Osteocyte (in vitro differentiated cells): ENCODE data around the gene EPG5. TPM values are rescaled to one million over a fixed set of nuclear protein-coding genes. Genes with fewer than 3 reads are reported as not detected.

Source experiments
- DNase-seq: peaks from one replicate; pipeline ENCODE4 v3.0.0; 2021; ENCODE audit warnings: mixed read lengths; ENCODE audit not compliant: unreplicated experiment; ENCODE audit errors: extremely low spot score
- H3K27ac Mint-ChIP-seq: one replicate; pipeline ENCODE4 v1.8.0; 2021; ENCODE audit warnings: mild to moderate bottlenecking, mixed read lengths; ENCODE audit not compliant: unreplicated experiment
- H3K27me3 Mint-ChIP-seq: one replicate; pipeline ENCODE4 v1.8.0; 2021; ENCODE audit warnings: mixed read lengths; ENCODE audit not compliant: unreplicated experiment
- H3K36me3 Mint-ChIP-seq: one replicate; pipeline ENCODE4 v1.8.0; 2021; ENCODE audit warnings: mixed read lengths; ENCODE audit not compliant: unreplicated experiment
- H3K4me1 Mint-ChIP-seq: one replicate; pipeline ENCODE4 v1.8.0; 2021; ENCODE audit warnings: mixed read lengths; ENCODE audit not compliant: unreplicated experiment
- H3K4me3 Mint-ChIP-seq: one replicate; pipeline ENCODE4 v1.8.0; 2021; ENCODE audit warnings: mild to moderate bottlenecking, moderate library complexity, mixed read lengths; ENCODE audit not compliant: unreplicated experiment
- H3K9me3 Mint-ChIP-seq: one replicate; pipeline ENCODE4 v1.8.0; 2021; ENCODE audit warnings: mixed read lengths; ENCODE audit not compliant: unreplicated experiment
- total RNA-seq: library from RNA; stranded (reverse); gene quantifications from 2 replicates; pipeline ENCODE4 v1.2.1, GENCODE V29; 2021
- TF ChIP-seq, protein P1 (sequence below): fragments of 200-600 bp; sonication (generic); IDR thresholded peaks from 2 replicates; pipeline ENCODE4 v1.5.0; 2021; ENCODE audit warnings: antibody characterized with exemption, mild to moderate bottlenecking, moderate library complexity

The EPG5 gene
- total RNA-seq, 1 donor from 2014 or later: 30.9 TPM

DNA sequence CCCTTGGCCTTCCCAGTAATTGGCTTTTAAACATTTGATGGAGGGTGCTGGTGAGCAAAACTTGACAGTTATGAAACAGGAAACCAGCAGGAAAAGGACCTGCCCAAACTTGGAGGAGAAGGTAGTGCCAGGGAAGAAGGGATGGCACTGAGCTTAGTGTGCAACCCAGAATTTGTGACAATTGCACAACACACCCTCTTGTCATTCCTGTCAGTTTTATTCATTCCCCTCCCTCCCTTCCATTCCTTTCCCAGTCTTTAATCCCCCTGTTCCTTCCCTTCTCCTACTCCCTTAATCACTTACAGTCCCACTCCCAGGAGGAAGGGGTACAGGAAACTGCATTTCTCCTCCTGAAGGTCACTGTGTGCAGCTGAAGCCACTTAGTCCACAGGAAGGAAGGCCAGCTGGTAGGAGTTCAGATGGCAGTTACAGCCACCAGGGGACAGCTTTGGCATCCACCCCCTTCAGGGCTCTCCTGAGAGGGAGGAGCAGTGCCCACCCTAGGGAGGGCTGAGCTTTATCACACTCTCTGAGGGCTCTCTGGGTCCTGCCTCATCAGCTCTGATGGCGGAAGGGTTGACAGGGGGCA, 165.6 kb downstream of the EPG5 start:
- peak overlapping the region; percentile 86 for H3K27ac Mint-ChIP-seq

More for the DNA sequence above, 165.6 kb downstream of the EPG5 start:
- Mint-ChIP-seq H3K36me3 (peaks cover 12% of the 10 kb centered on the region), H3K4me3 (no peak overlapping the region), H3K9me3 (peaks cover 30% of the 10 kb centered on the region), H3K27me3 (no peaks in the 10 kb centered on the region), H3K4me1 (peaks cover 30% of the 10 kb centered on the region)
- TF ChIP-seq, protein P1, sequence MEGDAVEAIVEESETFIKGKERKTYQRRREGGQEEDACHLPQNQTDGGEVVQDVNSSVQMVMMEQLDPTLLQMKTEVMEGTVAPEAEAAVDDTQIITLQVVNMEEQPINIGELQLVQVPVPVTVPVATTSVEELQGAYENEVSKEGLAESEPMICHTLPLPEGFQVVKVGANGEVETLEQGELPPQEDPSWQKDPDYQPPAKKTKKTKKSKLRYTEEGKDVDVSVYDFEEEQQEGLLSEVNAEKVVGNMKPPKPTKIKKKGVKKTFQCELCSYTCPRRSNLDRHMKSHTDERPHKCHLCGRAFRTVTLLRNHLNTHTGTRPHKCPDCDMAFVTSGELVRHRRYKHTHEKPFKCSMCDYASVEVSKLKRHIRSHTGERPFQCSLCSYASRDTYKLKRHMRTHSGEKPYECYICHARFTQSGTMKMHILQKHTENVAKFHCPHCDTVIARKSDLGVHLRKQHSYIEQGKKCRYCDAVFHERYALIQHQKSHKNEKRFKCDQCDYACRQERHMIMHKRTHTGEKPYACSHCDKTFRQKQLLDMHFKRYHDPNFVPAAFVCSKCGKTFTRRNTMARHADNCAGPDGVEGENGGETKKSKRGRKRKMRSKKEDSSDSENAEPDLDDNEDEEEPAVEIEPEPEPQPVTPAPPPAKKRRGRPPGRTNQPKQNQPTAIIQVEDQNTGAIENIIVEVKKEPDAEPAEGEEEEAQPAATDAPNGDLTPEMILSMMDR: no peak
- no peak for DNase-seq

Other genes with a start within 250 kb of the EPG5 start
- 0.24 TPM in 1 of 2 replicates, not detected in the other for gene SLC14A1, start 243.1 kb downstream of the EPG5 start, total RNA-seq
- 0.13 and 0.37 TPM in 2 replicates for gene SIGLEC15, start 141.7 kb downstream of the EPG5 start, total RNA-seq
- gene PSTPIP2, start 104.9 kb upstream of the EPG5 start, total RNA-seq: 4.5 TPM in 2 replicates
- gene ATP5F1A, start 131.0 kb upstream of the EPG5 start, total RNA-seq: 346 and 359 TPM in 2 replicates
- gene HAUS1, start 137.1 kb upstream of the EPG5 start, total RNA-seq: 37.0 and 37.3 TPM in 2 replicates